ENCODE results near the gene FAM133A. TPM values are rescaled to one million over a fixed set of nuclear protein-coding genes. Genes with fewer than 3 reads are reported as not detected.

FAM133A gene
- under 1 TPM; 0.06 to 0.13 TPM for total RNA-seq
- long read RNA-seq, result 0 reads

- ATAC-seq (peak; percentile 48 to 90), DNase-seq (no peak)
- intact Hi-C loops (cut with DNase I), result no loop called here
Measured at GRCh38 chrX:93673869-93674271, at the start of gene FAM133A. Gene FAM133A (plus strand): TSS chrX:93674206. CDS start chrX:93709420, 35,214 bp downstream.

- DNase-seq (no peak), ATAC-seq (no peak)
- intact Hi-C loops (cut with DNase I), result no loop called here
Measured at GRCh38 chrX:93637591-93637990, 36.4 kb upstream of the FAM133A start.

- intact Hi-C loops (cut with DNase I), result no loop called here
- ATAC-seq, result no peak
- DNase-seq, result no peak
Measured at GRCh38 chrX:93649381-93649780, 24.6 kb upstream of the FAM133A start.

- intact Hi-C loops (cut with DNase I), result no loop called here
- DNase-seq (no peak), ATAC-seq (no peak)
Measured at GRCh38 chrX:93660575-93660974, 13.4 kb upstream of the FAM133A start.

GRCh38 chrX:93673056-93673868, 744 bp upstream of the FAM133A start, which contains the start of gene NAP1L3:
Gene NAP1L3 (minus strand): TSS chrX:93673578. CDS start chrX:93673304, 274 bp downstream.
- ATAC-seq (peak; percentile 96 to 99), DNase-seq (peak; percentile 61)
- intact Hi-C loops (cut with DNase I), result no loop called here

- intact Hi-C loops (cut with DNase I), result no loop called here
- ATAC-seq (no peak), DNase-seq (no peak)
Measured at GRCh38 chrX:93695981-93696380, 22.0 kb downstream of the FAM133A start.

- DNase-seq, result no peak
- ATAC-seq, result no peak
- intact Hi-C loops (cut with DNase I), result no loop called here
Measured at GRCh38 chrX:93703701-93704100, 29.7 kb downstream of the FAM133A start.

GRCh38 chrX:93711076-93711475, 37.1 kb downstream of the FAM133A start:
- no peak for ATAC-seq
- intact Hi-C loops (cut with DNase I), result no loop called here
- no peak for DNase-seq

- DNase-seq (no peak), ATAC-seq (no peak)
- intact Hi-C loops (cut with DNase I), result no loop called here
Measured at GRCh38 chrX:93741811-93742210, 67.8 kb downstream of the FAM133A start.

- intact Hi-C loops (cut with DNase I), result no loop called here
- DNase-seq, result no peak
- no peak for ATAC-seq
Measured at GRCh38 chrX:93760163-93760562, 86.2 kb downstream of the FAM133A start.

Other genes with a start within 250 kb of the FAM133A start
- gene NAP1L3, start 628 bp upstream of the FAM133A start, total RNA-seq, result 1 to 10 TPM; 3.6 to 6.6 TPM

Measured in left cardiac atrium (tissue), 4 donors.